ENCODE measurements around the gene ADCK1. TPM values are rescaled to one million over a fixed set of nuclear protein-coding genes. Genes with fewer than 3 reads are reported as not detected.
"Not testable (repeated sequence)": the region's sequence is repeated elsewhere in the genome, so short reads cannot be mapped to it uniquely, and the experiment has no call there.

ADCK1 gene
- total RNA-seq, 2 donors from 2014 or later, result 6.9 to 7.4 TPM

GRCh38 chr14:77808250-77808649 is 8.3 kb downstream of the ADCK1 start:
- no peaks in the 10 kb centered on the region for H3K4me1 ChIP-seq (ENCODE audit: control insufficient read depth, insufficient read depth, low read length)
- H3K9ac ChIP-seq (ENCODE audit: extremely low read depth, low read length, poor library complexity, severe bottlenecking), result no peak overlapping the region
- H3K27me3 ChIP-seq (ENCODE audit: control insufficient read depth, insufficient read depth, low read length, poor library complexity, severe bottlenecking), result peaks cover 9% of the 10 kb centered on the region
- H3K4me3 Mint-ChIP-seq, result no peak overlapping the region
- H3K9me3 Mint-ChIP-seq, result no peaks in the 10 kb centered on the region
- no peak overlapping the region for H3K27ac Mint-ChIP-seq
- H3K4me3 ChIP-seq (ENCODE audit: low read length), result no peak overlapping the region
- WGBS, 2 experiments (ENCODE audit: insufficient coverage in 1 of 2, insufficient read length in 1 of 2), result 95 to 100% methylated on average over 1 to 3 of the region's 3 CpGs
- H3K4me1 Mint-ChIP-seq, result peaks cover 2% of the 10 kb centered on the region
- no peaks in the 10 kb centered on the region for H3K9me3 ChIP-seq (ENCODE audit: control insufficient read depth, low read length)
- H3K36me3 Mint-ChIP-seq (ENCODE audit: low read depth), result no peaks in the 10 kb centered on the region
- no peak overlapping the region for H3K27ac ChIP-seq (ENCODE audit: low read depth, low read length)
- TF ChIP-seq CTCF (conservative IDR thresholded peaks at IDR 0.05), result no peak
- no peaks in the 10 kb centered on the region for H3K36me3 ChIP-seq (ENCODE audit: control insufficient read depth, insufficient read depth, low read length)
- no peaks in the 10 kb centered on the region for H3K27me3 Mint-ChIP-seq (ENCODE audit: insufficient read depth)
- no peak for DNase-seq

- no peak overlapping the region for H3K4me3 ChIP-seq (ENCODE audit: low read length)
- H3K4me1 ChIP-seq (ENCODE audit: control insufficient read depth, insufficient read depth, low read length), result no peaks in the 10 kb centered on the region
- H3K4me1 Mint-ChIP-seq, result peaks cover 2% of the 10 kb centered on the region
- H3K27ac Mint-ChIP-seq, result no peak overlapping the region
- no peak for DNase-seq
- H3K27me3 Mint-ChIP-seq (ENCODE audit: insufficient read depth), result no peaks in the 10 kb centered on the region
- H3K4me3 Mint-ChIP-seq, result no peak overlapping the region
- H3K36me3 ChIP-seq (ENCODE audit: control insufficient read depth, insufficient read depth, low read length), result no peaks in the 10 kb centered on the region
- H3K9me3 ChIP-seq (ENCODE audit: control insufficient read depth, low read length), result no peaks in the 10 kb centered on the region
- TF ChIP-seq CTCF (conservative IDR thresholded peaks at IDR 0.05), result no peak
- WGBS, 2 experiments (ENCODE audit: insufficient coverage in 1 of 2, insufficient read length in 1 of 2), result 83 to 96% methylated on average over 1 of the region's 1 CpG
- no peak overlapping the region for H3K9ac ChIP-seq (ENCODE audit: extremely low read depth, low read length, poor library complexity, severe bottlenecking)
- no peaks in the 10 kb centered on the region for H3K9me3 Mint-ChIP-seq
- H3K27ac ChIP-seq (ENCODE audit: low read depth, low read length), result no peak overlapping the region
- no peaks in the 10 kb centered on the region for H3K36me3 Mint-ChIP-seq (ENCODE audit: low read depth)
- H3K27me3 ChIP-seq (ENCODE audit: control insufficient read depth, insufficient read depth, low read length, poor library complexity, severe bottlenecking), result peaks cover 1% of the 10 kb centered on the region
Measured at GRCh38 chr14:77809011-77809410, 9.1 kb downstream of the ADCK1 start.

GRCh38 chr14:77812028-77812427 is 12.1 kb downstream of the ADCK1 start:
- Mint-ChIP-seq H3K4me3 (no peak overlapping the region), H3K27me3 (ENCODE audit: insufficient read depth) (no peaks in the 10 kb centered on the region), H3K36me3 (ENCODE audit: low read depth) (no peaks in the 10 kb centered on the region), H3K27ac (no peak overlapping the region), H3K9me3 (no peaks in the 10 kb centered on the region), H3K4me1 (no peaks in the 10 kb centered on the region)
- Histone ChIP-seq H3K36me3 (ENCODE audit: control insufficient read depth, insufficient read depth, low read length) (no peaks in the 10 kb centered on the region), H3K4me3 (ENCODE audit: low read length) (no peak overlapping the region), H3K9me3 (ENCODE audit: control insufficient read depth, low read length) (no peaks in the 10 kb centered on the region), H3K9ac (ENCODE audit: extremely low read depth, low read length, poor library complexity, severe bottlenecking) (no peak overlapping the region), H3K27ac (ENCODE audit: low read depth, low read length) (no peak overlapping the region), H3K4me1 (ENCODE audit: control insufficient read depth, insufficient read depth, low read length) (no peaks in the 10 kb centered on the region), H3K27me3 (ENCODE audit: control insufficient read depth, insufficient read depth, low read length, poor library complexity, severe bottlenecking) (no peaks in the 10 kb centered on the region)
- no peak for TF ChIP-seq CTCF (conservative IDR thresholded peaks at IDR 0.05)
- WGBS, 2 experiments (ENCODE audit: insufficient coverage in 1 of 2, insufficient read length in 1 of 2), result 97 to 100% methylated on average over 2 of the region's 2 CpGs
- DNase-seq, result no peak

- H3K36me3 ChIP-seq (ENCODE audit: control insufficient read depth, insufficient read depth, low read length); H3K4me3 Mint-ChIP-seq; H3K4me3 ChIP-seq (ENCODE audit: low read length); H3K4me1 Mint-ChIP-seq; H3K36me3 Mint-ChIP-seq (ENCODE audit: low read depth); H3K9ac ChIP-seq (ENCODE audit: extremely low read depth, low read length, poor library complexity, severe bottlenecking); H3K9me3 Mint-ChIP-seq; H3K27ac Mint-ChIP-seq; H3K27me3 Mint-ChIP-seq (ENCODE audit: insufficient read depth); H3K27ac ChIP-seq (ENCODE audit: low read depth, low read length); H3K27me3 ChIP-seq (ENCODE audit: control insufficient read depth, insufficient read depth, low read length, poor library complexity, severe bottlenecking); DNase-seq; H3K9me3 ChIP-seq (ENCODE audit: control insufficient read depth, low read length); H3K4me1 ChIP-seq (ENCODE audit: control insufficient read depth, insufficient read depth, low read length): not testable (repeated sequence)
- 94 to 95% methylated on average over 4 to 5 of the region's 6 CpGs for WGBS, 2 experiments (ENCODE audit: insufficient coverage in 1 of 2, insufficient read length in 1 of 2)
Measured at GRCh38 chr14:77812682-77813081, 12.8 kb downstream of the ADCK1 start.
